Omental fat pad (tissue), 4 donors: ENCODE results near the gene HECA. TPM values are rescaled to one million over a fixed set of nuclear protein-coding genes. Genes with fewer than 3 reads are reported as not detected.
A peak's percentile ranks its signal among the peaks of the same experiment; 100 is the strongest.
"Not testable (repeated sequence)": the region's sequence is repeated elsewhere in the genome, so short reads cannot be mapped to it uniquely, and the experiment has no call there.

Source experiments
- ATAC-seq: fragments of 150-250 bp; one replicate; pipeline ENCODE4 v1.9.1; 2016; ENCODE audit warnings: mild to moderate bottlenecking, moderate library complexity; ENCODE audit not compliant: low FRiP score
- DNase-seq: peaks from one replicate; pipeline ENCODE4 v3.0.0-alpha.2; 2019; ENCODE audit warnings: low spot score
- total RNA-seq, 4 donors: library from RNA; depleted of rRNA; stranded (reverse); fragments of >200 nt; gene quantifications; one replicate each; pipeline ENCODE4 v1.1.0, GENCODE V29; 2016
- TF ChIP-seq, protein P1 (sequence below), 3 donors: fragments of 450-650 bp; IDR thresholded peaks; one replicate each; pipeline ENCODE4 v1.5.1; 2016 to 2017; ENCODE audit warnings: antibody characterized with exemption in 3 of 3, mild to moderate bottlenecking in 3 of 3, moderate library complexity in 2 of 3

Gene HECA
- total RNA-seq, 4 donors from 2014 or later: 37.6 to 59.4 (median 45.2) TPM

DNA sequence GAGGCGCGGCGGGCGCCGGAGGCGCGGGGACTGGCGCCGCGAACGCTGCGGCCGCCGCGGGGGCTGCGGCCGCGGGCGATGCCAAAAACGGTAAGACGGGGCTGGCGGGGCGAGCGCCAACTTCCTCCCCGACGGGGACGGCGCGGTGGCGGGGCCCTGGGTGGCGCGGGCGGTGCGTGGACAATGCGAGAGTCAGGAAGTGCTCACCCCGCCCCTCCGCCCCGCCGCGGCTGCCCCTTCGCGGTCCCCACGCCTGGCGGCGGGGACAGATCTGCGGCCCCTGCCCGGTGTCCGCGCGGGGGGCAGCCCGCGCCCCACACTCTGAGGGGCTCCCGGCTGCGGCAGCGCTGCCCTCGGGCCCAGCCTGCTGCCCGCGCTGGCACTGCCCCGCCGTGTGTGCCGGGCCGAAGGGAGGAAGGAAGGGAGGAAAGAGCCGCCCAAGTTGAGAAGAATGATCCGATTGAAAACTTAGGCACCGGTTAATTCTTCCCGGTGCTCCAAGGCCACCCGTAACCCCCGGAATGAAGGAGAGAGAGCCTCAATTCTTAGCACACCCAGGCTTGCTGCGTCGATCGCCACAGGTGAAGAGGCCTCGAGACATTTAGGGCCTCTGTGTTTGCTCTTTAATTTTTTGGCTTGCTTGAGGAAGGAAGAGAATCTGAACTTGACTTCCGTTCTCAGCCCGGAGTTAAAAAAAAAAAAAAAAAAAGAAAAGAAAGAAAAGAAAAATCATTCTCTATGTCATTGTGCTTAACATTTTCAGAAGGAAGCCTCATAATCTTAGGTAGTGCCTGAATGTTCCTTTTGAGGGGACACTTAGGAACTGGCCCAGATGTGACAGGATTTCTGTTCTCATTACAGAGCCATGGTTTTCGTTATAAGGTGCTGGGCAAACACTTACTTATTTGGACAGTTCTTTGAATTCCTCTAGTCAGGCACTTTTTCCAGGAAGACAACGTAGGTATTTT, 982 bp downstream of the HECA start:
- ATAC-seq (peak; percentile 45), DNase-seq (peak; percentile 24)

DNA sequence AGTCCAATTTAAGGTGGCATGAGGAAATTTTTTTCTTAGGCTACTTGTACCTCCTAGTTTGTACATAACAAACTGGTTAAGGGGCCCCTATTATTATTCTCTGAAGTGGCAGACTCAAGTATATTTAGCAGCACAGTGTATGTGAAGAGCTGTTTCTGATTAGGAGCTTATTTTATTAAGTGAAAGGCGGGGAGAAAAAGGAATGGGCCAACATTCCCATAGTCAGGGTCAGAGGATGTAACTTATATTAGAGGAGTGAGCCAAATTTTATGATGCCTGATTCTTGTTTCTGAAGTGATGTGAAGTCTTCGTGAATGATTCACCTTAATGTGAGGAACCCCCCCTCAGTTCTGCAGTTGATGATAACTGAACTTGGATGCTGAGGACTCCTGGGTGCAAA, 2.8 kb downstream of the HECA start:
- DNase-seq (no peak), ATAC-seq (no peak)
- TF ChIP-seq, protein P1, sequence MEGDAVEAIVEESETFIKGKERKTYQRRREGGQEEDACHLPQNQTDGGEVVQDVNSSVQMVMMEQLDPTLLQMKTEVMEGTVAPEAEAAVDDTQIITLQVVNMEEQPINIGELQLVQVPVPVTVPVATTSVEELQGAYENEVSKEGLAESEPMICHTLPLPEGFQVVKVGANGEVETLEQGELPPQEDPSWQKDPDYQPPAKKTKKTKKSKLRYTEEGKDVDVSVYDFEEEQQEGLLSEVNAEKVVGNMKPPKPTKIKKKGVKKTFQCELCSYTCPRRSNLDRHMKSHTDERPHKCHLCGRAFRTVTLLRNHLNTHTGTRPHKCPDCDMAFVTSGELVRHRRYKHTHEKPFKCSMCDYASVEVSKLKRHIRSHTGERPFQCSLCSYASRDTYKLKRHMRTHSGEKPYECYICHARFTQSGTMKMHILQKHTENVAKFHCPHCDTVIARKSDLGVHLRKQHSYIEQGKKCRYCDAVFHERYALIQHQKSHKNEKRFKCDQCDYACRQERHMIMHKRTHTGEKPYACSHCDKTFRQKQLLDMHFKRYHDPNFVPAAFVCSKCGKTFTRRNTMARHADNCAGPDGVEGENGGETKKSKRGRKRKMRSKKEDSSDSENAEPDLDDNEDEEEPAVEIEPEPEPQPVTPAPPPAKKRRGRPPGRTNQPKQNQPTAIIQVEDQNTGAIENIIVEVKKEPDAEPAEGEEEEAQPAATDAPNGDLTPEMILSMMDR (IDR thresholded peaks at IDR 0.05): no peak

More for the DNA sequence above, 982 bp downstream of the HECA start:
- TF ChIP-seq, protein P1 (IDR thresholded peaks at IDR 0.05): no peak

DNA sequence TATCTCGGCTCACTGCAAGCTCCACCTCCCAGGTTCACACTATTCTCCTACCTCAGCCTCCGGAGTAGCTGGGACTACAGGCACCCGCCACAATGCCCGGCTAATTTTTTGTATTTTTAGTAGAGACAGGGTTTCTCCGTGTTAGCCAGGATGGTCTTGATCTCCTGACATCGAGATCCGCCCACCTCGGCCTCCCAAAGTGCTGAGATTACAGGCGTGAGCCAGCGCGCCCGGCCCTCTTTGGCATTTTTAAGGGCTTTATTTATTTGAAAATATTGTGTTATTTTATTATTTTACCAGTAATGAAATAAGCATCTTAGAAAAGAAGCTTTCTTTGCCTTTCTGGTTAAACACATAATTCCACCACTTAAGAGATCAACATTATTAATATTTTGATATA, 6.0 kb downstream of the HECA start:
- not testable (repeated sequence) for ATAC-seq, DNase-seq

DNA sequence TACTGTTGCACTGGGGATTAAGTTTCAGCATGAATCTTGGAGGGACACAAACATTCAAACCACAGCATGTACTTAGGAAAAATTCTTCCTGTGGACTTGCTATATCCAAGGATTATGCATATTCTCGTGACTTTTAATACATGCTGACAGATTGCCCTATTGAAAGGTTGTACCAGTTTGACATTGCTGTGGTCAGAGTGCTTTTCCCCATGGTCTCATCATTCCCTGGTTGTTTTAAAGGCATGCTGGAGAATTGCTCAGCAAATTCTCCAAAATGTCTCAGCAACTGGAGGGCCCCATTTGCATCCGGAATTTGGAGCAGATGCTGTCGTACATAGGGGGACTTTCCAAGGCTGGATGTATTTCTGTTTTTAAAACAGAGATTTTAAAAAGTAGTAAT, 7.4 kb downstream of the HECA start:
- no peak for ATAC-seq
- TF ChIP-seq, protein P1 (IDR thresholded peaks at IDR 0.05): no peak

DNA sequence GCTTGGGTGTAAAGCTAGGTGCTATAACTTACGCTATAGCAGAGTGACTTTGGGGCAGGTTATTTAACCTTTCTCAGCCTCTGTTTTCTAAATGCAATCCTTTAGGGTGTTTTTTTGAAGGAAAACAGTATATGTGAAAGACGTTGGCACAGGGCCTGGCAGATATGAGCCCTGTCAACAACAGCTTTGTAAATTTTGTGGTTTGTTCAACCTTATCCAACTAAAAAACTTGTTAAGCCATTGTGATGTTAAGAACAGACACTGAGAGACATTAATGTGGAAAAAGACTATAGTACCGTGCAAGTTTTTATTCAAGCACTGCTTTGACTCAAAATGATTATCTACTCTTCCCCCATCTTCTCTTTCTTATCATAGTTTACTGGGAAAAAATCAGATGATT, 8.2 kb downstream of the HECA start:
- DNase-seq: no peak
- TF ChIP-seq, protein P1 (IDR thresholded peaks at IDR 0.05): no peak
- ATAC-seq: no peak

More for the DNA sequence above, 7.4 kb downstream of the HECA start:
- no peak for DNase-seq

DNA sequence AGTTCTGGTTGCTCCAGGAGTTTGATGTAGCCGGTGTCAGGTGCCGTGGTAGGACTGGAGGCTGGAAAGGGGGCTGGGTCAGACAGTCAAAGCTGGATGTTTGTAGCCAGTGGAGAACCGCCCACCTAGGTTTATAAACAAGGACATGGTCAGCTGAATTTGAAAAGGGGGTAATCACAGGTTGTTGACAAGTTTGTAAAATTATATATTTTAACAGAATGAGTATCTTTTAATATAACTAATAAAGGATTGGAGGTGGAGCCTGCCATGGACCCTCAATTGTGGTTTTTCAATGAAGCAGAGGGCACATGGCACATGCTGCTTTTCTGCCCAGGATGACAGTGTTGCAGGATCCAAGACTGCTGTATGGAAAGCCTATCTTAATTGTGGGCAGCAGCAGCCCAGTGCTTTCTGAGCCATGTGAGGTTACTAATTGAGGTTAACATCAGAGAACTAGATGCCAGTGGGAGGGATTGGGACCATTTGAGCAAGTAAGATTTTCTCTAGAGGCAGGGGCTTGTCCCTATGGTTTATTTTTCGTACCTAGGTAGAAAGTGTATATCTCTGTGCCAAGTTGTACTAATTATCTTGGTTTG, 9.7 kb downstream of the HECA start:
- ATAC-seq: no peak

DNA sequence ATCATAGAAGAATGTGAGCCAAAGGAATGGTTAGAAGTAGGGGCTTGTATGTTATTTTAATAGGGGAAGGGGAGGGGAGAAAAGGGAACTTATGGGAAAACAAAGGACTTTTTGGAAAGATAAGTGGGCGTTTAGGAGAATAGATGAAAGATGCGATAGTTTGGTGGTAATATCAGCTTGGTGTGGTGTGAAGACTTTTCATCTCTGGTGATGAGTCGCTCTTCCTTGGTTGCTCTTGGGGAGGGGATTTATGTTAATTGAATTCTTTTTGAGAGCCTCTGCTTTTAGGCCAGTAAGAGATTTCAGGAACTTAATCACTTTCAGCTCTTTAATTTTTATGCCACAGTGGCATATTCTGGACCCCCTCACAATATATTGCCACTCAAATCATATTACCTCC, 10.8 kb downstream of the HECA start:
- TF ChIP-seq, protein P1 (IDR thresholded peaks at IDR 0.05): no peak
- DNase-seq (no peak), ATAC-seq (no peak)

More for the DNA sequence above, 9.7 kb downstream of the HECA start:
- TF ChIP-seq, protein P1 (IDR thresholded peaks at IDR 0.05): no peak
- no peak for DNase-seq
